ENCODE data around the gene NKX2-4. TPM values are rescaled to one million over a fixed set of nuclear protein-coding genes. Genes with fewer than 3 reads are reported as not detected.

Gene NKX2-4
- total and polyA plus RNA-seq, 9 of the 15 experiments (the other 6 are each of a cell fraction or from before 2014, with no cell fraction given), result not detected

DNA sequence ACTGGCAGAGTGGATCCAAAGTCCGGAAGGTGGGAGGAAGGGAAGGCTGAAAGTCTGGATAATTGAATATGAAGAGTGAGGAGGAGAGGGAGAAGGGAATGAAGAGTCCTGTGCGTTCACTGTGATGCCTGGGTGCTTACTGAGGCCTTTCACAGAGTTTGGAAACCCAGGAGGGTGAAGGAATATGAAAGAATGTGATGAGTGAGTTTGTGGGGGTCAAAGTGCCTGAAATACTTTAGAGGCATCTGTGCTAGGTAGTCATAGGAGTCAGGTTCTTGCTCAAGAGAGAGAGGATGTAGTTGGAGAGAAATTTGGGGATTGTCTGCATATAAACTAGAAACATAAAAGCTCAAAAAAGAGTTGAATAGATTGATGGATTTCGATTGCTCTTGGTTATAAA is 20.7 kb downstream of the NKX2-4 start:
- no peak for TF ChIP-seq HNRNPLL (IDR thresholded peaks at IDR 0.05; ENCODE audit: low read depth, low read length, poor library complexity, severe bottlenecking)
- no peak for TF ChIP-seq YBX1 (IDR thresholded peaks at IDR 0.05)
- no peak for TF ChIP-seq ZNF431 (CRISPR knock-in tag; IDR thresholded peaks at IDR 0.05)
- TF ChIP-seq POLR2AphosphoS2 (IDR thresholded peaks at IDR 0.05; ENCODE audit: low read length), result no peak
- TF ChIP-seq TOE1 (IDR thresholded peaks at IDR 0.05; ENCODE audit: borderline replicate concordance), result no peak
- TF ChIP-seq TOE1 (CRISPR knock-in tag; IDR thresholded peaks at IDR 0.05; ENCODE audit: borderline replicate concordance, low read depth), result no peak
- no peak for TF ChIP-seq NFIC (IDR thresholded peaks at IDR 0.05)
- no peak for TF ChIP-seq NR4A1 (CRISPR knock-in tag; IDR thresholded peaks at IDR 0.05)
- no peak for TF ChIP-seq NR4A1 (tag; IDR thresholded peaks at IDR 0.05)
- TF ChIP-seq, protein P1, sequence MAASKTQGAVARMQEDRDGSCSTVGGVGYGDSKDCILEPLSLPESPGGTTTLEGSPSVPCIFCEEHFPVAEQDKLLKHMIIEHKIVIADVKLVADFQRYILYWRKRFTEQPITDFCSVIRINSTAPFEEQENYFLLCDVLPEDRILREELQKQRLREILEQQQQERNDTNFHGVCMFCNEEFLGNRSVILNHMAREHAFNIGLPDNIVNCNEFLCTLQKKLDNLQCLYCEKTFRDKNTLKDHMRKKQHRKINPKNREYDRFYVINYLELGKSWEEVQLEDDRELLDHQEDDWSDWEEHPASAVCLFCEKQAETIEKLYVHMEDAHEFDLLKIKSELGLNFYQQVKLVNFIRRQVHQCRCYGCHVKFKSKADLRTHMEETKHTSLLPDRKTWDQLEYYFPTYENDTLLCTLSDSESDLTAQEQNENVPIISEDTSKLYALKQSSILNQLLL (CRISPR knock-in tag; IDR thresholded peaks at IDR 0.05; ENCODE audit: borderline replicate concordance), result no peak
- no peak for TF ChIP-seq PHB2 (IDR thresholded peaks at IDR 0.05; ENCODE audit: low read depth)
- no peak for TF ChIP-seq ADNP (tag; IDR thresholded peaks at IDR 0.05)
- no peak for TF ChIP-seq ZKSCAN3 (CRISPR knock-in tag; IDR thresholded peaks at IDR 0.05)
- no peak for TF ChIP-seq PRMT5 (CRISPR knock-in tag; IDR thresholded peaks at IDR 0.05)
- TF ChIP-seq MYBL2 (IDR thresholded peaks at IDR 0.05; ENCODE audit: low read depth), result no peak
- no peak for TF ChIP-seq MYBL2 (CRISPR knock-in tag; IDR thresholded peaks at IDR 0.05; ENCODE audit: borderline replicate concordance)
- no peak for TF ChIP-seq TCF7 (IDR thresholded peaks at IDR 0.05; ENCODE audit: borderline replicate concordance)
- TF ChIP-seq, protein P2, sequence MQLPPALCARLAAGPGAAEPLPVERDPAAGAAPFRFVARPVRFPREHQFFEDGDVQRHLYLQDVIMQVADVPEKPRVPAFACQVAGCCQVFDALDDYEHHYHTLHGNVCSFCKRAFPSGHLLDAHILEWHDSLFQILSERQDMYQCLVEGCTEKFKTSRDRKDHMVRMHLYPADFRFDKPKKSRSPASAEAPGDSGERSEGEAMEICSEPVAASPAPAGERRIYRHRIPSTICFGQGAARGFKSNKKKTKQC (CRISPR knock-in tag; IDR thresholded peaks at IDR 0.05), result no peak
- no peak for TF ChIP-seq KDM1A (IDR thresholded peaks at IDR 0.05)
- no peak for TF ChIP-seq SRSF3 (IDR thresholded peaks at IDR 0.05; ENCODE audit: insufficient read depth, low read length)
- no peak for TF ChIP-seq CBX5 (IDR thresholded peaks at IDR 0.05; ENCODE audit: borderline replicate concordance, low read depth)
- TF ChIP-seq ZNF239 (CRISPR knock-in tag; IDR thresholded peaks at IDR 0.05), result no peak
- BruUV-seq (replicated peaks), result no TSS peak
- Histone ChIP-seq H3K9me1 (ENCODE audit: control insufficient read depth, insufficient read depth, low read length) (no peaks in the 10 kb centered on the region), H3K27me3 (ENCODE audit: control insufficient read depth in 2 of 2, insufficient read depth in 2 of 2, low read length in 2 of 2) (no peaks in the 10 kb centered on the region), H2AFZ (ENCODE audit: low read depth, low read length) (no peak overlapping the region), H4K20me1 (replicated peaks; ENCODE audit: control insufficient read depth, insufficient read depth, low read length) (no peaks in the 10 kb centered on the region), H3K27ac (ENCODE audit: extremely low read depth, low read depth, low read length) (no peak overlapping the region), H3K9ac (ENCODE audit: insufficient read depth in 1 of 2, low read depth in 2 of 2, low read length in 2 of 2) (no peak overlapping the region), H3K4me1 (replicated peaks in 1 of 2; ENCODE audit: control insufficient read depth in 2 of 2, insufficient read depth in 2 of 2, low read length in 2 of 2) (no peaks in the 10 kb centered on the region), H3K9me3 (replicated peaks; ENCODE audit: control insufficient read depth, insufficient read depth, low read depth, low read length) (no peaks in the 10 kb centered on the region; the same call in 1 of the 2 replicates), H3K79me2 (ENCODE audit: control insufficient read depth, insufficient read depth, low read length) (peaks cover 9% of the 10 kb centered on the region; the same call in 2 of the 3 replicates), H3K36me3 (ENCODE audit: control insufficient read depth, insufficient read depth, low read length) (peaks cover 16% of the 10 kb centered on the region), H3K4me2 (ENCODE audit: insufficient read depth, low read length) (no peak overlapping the region), H3K4me3 (no peak overlapping the region)
- in situ Hi-C loops (cut with MboI), result no loop called here
- intact Hi-C loops (cut with micrococcal nuclease), result no loop called here
- DNase-seq (ENCODE audit: extremely low read depth in 1 of 4, low spot score in 3 of 4) (no peak), FAIRE-seq (no peak), ATAC-seq (no peak)
- WGBS (ENCODE audit: insufficient coverage, low coverage, missing lambda C conversion rate), result 72% methylated on average over 3 of the region's 3 CpGs
- CTCF ChIA-PET (ENCODE audit: low intra/inter-chr PET ratio), result no interaction called here
- POLR2A ChIA-PET, result no interaction called here
